ENCODE data around the gene DERL3. TPM values are rescaled to one million over a fixed set of nuclear protein-coding genes. Genes with fewer than 3 reads are reported as not detected.
A peak's percentile ranks its signal among the peaks of the same experiment; 100 is the strongest.

The DERL3 gene
- total and polyA plus RNA-seq, 12 donors, result 0.36 to 4.3 (median 2.6) TPM; not detected in 1

- no peaks in the 10 kb centered on the region for H3K36me3 ChIP-seq (replicated peaks in 1 of 2)
- peaks cover 13 to 16% of the 10 kb centered on the region in 2 donors for H3K4me1 ChIP-seq (replicated peaks in 1 of 2)
- peak overlapping the region in 2 of 4 donors; percentile 75 to 86 for H3K4me3 ChIP-seq
- TF ChIP-seq POLR2A (IDR thresholded peaks at IDR 0.05) (no peak), CTCF (IDR thresholded peaks at IDR 0.05) (no peak)
- WGBS, 4 donors, result 56 to 77% (median 63%) methylated on average over 7 of the region's 7 CpGs
- no peaks in the 10 kb centered on the region for H3K27me3 ChIP-seq
- no peaks in the 10 kb centered on the region for H3K9me3 ChIP-seq (replicated peaks in 1 of 3)
- H3K27ac ChIP-seq, result peak overlapping the region in 1 of 5 donors; percentile 94
- no peak for DNase-seq
- intact Hi-C loops (cut with DNase I), result no loop called here
Observed at GRCh38 chr22:23858484-23858815, 19.6 kb upstream of the DERL3 start.

GRCh38 chr22:23857606-23858483 lies 19.0 kb upstream of the DERL3 start, which contains the start of gene SLC2A11:
Gene SLC2A11, plus strand, starts transcription at chr22:23857875. Its CDS starts 125 bp downstream, at chr22:23858000.
- WGBS, 4 donors, result 1 to 10% (median 2%) methylated on average over 6 to 60 of the region's 60 CpGs
- DNase-seq, result peak; percentile 96 to 98 (median 97)
- intact Hi-C loops (cut with DNase I), result no loop called here
- Histone ChIP-seq H3K4me1 (replicated peaks in 1 of 2) (peaks cover 13 to 16% of the 10 kb centered on the region in 2 donors), H3K9me3 (replicated peaks in 1 of 3) (no peaks in the 10 kb centered on the region), H3K27ac (peak within 1 kb of the TSS in 4 of 5 donors; percentile 70 to 95 (median 92)), H3K4me3 (peak within 1 kb of the TSS in 3 of 4 donors; percentile 75 to 92 (median 86)), H3K27me3 (no peaks in the 10 kb centered on the region), H3K36me3 (replicated peaks in 1 of 2) (no peaks in the 10 kb centered on the region)
- TF ChIP-seq CTCF (IDR thresholded peaks at IDR 0.05) (peak in 5 of 6 experiments; percentile 28 to 56 (median 34)), POLR2A (IDR thresholded peaks at IDR 0.05) (peak; percentile 49 to 88)

GRCh38 chr22:23856721-23857605 lies 18.2 kb upstream of the DERL3 start:
- 1 to 5% (median 2%) methylated on average over 21 to 58 of the region's 58 CpGs for WGBS, 4 donors
- H3K9me3 ChIP-seq (replicated peaks in 1 of 3), result no peaks in the 10 kb centered on the region
- TF ChIP-seq POLR2A (IDR thresholded peaks at IDR 0.05) (no peak), CTCF (IDR thresholded peaks at IDR 0.05) (peak in 4 of 6 experiments; percentile 19 to 36 (median 30))
- no peaks in the 10 kb centered on the region for H3K27me3 ChIP-seq
- H3K4me1 ChIP-seq (replicated peaks in 1 of 2), result peaks cover 13 to 16% of the 10 kb centered on the region in 2 donors
- intact Hi-C loops (cut with DNase I), result no loop called here
- peak overlapping the region in 4 of 5 donors; percentile 70 to 95 (median 92) for H3K27ac ChIP-seq
- DNase-seq, result peak in 6 of 7 donors; percentile 57 to 74 (median 68)
- peak overlapping the region in 2 of 4 donors; percentile 75 to 86 for H3K4me3 ChIP-seq
- no peaks in the 10 kb centered on the region for H3K36me3 ChIP-seq (replicated peaks in 1 of 2)

- Histone ChIP-seq H3K4me3 (no peak overlapping the region), H3K4me1 (replicated peaks in 1 of 2) (peaks cover 4 to 19% of the 10 kb centered on the region in 2 donors), H3K27ac (no peak overlapping the region), H3K36me3 (replicated peaks in 1 of 2) (no peaks in the 10 kb centered on the region), H3K27me3 (no peaks in the 10 kb centered on the region), H3K9me3 (replicated peaks in 1 of 3) (no peaks in the 10 kb centered on the region)
- no peak for DNase-seq
- WGBS, 4 donors, result 71 to 80% (median 77%) methylated on average over 10 to 16 of the region's 16 CpGs
- intact Hi-C loops (cut with DNase I), result no loop called here
- no peak for TF ChIP-seq POLR2A (IDR thresholded peaks at IDR 0.05)
- no peak for TF ChIP-seq CTCF (IDR thresholded peaks at IDR 0.05)
Observed at GRCh38 chr22:23850136-23850611, 11.4 kb upstream of the DERL3 start.

Measured in adrenal gland (tissue), 12 donors.